HL-60 (cell line): Measurements from ENCODE around the gene ZSCAN20.

ENCODE experiments used
- DNase-seq, 2 experiments: peaks; one replicate each; pipeline ENCODE4 v3.0.0-alpha.2; 2010 to 2020; ENCODE audit warnings: low read depth in 1 of 2, low spot score in 1 of 2
- H3K27ac ChIP-seq: fragments of 250-450 bp; sonication (Bioruptor Pico); replicated peaks from 2 replicates; pipeline ENCODE4 v1.5.1; 2020; ENCODE audit warnings: mild to moderate bottlenecking, moderate library complexity
- H3K27me3 ChIP-seq: fragments of 250-450 bp; sonication (Bioruptor Pico); 2 replicates; pipeline ENCODE4 v1.5.1; 2021; ENCODE audit warnings: mild to moderate bottlenecking, moderate library complexity; ENCODE audit not compliant: insufficient read depth, poor library complexity, severe bottlenecking
- H3K4me3 ChIP-seq: replicated peaks from 2 replicates; pipeline ENCODE4 v1.5.1; 2011; ENCODE audit warnings: mild to moderate bottlenecking, control low read depth, low read length; ENCODE audit not compliant: insufficient read depth
- GABPA ChIP-seq: IDR thresholded peaks from 2 replicates; pipeline ENCODE4 v1.6.1; 2012; ENCODE audit warnings: low read depth
- POLR2AphosphoS5 ChIP-seq: IDR thresholded peaks from 2 replicates; pipeline ENCODE4 v1.6.1; 2012; ENCODE audit warnings: low read depth
- SPI1 ChIP-seq: IDR thresholded peaks from 2 replicates; pipeline ENCODE4 v1.6.1; 2012; ENCODE audit warnings: low read depth, mild to moderate bottlenecking, borderline replicate concordance
- TF ChIP-seq, protein P1 (sequence below): IDR thresholded peaks from one replicate; pipeline ENCODE4 v1.5.1; 2011; ENCODE audit warnings: low read length, control low read depth, inconsistent platforms; ENCODE audit not compliant: insufficient read depth
- TF ChIP-seq, protein P2 (sequence below): IDR thresholded peaks from 2 replicates; pipeline ENCODE4 v1.6.1; 2012; ENCODE audit warnings: low read depth; ENCODE audit not compliant: insufficient replicate concordance

ZSCAN20 gene

DNA sequence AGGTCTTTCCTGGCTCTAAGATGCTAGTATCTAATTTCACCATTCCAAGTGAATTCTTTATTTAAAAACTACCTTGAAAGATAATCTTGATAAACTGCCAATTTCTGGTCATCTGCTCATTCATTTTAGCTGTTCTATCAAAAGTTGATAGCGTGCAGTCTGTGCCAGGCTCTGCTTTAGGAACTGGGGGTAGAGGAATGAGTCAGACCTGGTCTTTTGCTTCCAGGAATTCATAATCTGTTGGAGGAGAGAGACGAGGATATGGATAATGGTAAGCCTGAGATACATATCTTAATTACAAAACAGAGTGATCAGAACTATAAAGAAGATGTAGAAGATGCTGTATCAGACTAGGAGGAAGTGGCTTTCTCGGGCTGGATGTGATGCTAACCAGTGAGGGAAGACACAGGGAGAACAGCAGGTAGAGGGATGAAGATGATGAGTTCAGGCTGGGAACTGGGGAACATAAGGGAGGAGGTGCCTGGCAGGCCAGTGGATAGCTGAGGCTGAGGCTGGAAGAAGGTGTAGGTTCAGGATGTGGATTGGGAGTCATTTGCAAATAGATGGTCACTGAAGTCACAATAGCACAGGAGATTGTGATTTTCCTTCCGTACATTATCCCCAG lies 29.3 kb upstream of the ZSCAN20 start:
- Histone ChIP-seq H3K27ac (no peak overlapping the region), H3K27me3 (no peaks in the 10 kb centered on the region), H3K4me3 (no peak overlapping the region)
- TF ChIP-seq, protein P1, sequence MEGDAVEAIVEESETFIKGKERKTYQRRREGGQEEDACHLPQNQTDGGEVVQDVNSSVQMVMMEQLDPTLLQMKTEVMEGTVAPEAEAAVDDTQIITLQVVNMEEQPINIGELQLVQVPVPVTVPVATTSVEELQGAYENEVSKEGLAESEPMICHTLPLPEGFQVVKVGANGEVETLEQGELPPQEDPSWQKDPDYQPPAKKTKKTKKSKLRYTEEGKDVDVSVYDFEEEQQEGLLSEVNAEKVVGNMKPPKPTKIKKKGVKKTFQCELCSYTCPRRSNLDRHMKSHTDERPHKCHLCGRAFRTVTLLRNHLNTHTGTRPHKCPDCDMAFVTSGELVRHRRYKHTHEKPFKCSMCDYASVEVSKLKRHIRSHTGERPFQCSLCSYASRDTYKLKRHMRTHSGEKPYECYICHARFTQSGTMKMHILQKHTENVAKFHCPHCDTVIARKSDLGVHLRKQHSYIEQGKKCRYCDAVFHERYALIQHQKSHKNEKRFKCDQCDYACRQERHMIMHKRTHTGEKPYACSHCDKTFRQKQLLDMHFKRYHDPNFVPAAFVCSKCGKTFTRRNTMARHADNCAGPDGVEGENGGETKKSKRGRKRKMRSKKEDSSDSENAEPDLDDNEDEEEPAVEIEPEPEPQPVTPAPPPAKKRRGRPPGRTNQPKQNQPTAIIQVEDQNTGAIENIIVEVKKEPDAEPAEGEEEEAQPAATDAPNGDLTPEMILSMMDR, result no peak
- TF ChIP-seq SPI1 (peak; percentile 49; the same call in 1 of the 2 replicates), GABPA (no peak)
- DNase-seq, result no peak

DNA sequence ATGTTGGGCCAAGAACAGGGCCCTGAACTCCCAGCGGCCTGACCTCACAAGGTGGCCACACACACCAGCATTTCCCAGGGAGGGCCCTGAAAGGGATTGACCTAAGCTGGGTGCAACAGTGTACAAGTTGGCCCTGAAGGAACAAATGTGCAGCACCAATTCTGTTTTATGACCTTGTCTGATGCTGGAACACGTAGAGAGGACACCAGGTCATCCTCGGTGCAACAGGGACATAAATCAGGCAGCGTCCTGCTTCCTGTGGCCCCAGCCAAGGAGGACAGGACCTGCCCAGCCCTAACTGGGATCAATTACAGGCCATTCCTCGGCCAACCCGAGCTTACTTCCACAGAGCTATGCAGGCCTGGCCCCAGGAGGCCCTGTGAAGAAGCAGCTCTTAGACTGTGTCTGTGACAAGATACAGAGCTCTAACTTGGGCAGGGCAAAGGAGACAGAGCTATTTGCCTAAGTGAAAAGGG lies 28.7 kb upstream of the ZSCAN20 start:
- H3K27me3 ChIP-seq, result no peaks in the 10 kb centered on the region
- TF ChIP-seq POLR2AphosphoS5 (no peak), GABPA (no peak), SPI1 (no peak)
- TF ChIP-seq, protein P2, sequence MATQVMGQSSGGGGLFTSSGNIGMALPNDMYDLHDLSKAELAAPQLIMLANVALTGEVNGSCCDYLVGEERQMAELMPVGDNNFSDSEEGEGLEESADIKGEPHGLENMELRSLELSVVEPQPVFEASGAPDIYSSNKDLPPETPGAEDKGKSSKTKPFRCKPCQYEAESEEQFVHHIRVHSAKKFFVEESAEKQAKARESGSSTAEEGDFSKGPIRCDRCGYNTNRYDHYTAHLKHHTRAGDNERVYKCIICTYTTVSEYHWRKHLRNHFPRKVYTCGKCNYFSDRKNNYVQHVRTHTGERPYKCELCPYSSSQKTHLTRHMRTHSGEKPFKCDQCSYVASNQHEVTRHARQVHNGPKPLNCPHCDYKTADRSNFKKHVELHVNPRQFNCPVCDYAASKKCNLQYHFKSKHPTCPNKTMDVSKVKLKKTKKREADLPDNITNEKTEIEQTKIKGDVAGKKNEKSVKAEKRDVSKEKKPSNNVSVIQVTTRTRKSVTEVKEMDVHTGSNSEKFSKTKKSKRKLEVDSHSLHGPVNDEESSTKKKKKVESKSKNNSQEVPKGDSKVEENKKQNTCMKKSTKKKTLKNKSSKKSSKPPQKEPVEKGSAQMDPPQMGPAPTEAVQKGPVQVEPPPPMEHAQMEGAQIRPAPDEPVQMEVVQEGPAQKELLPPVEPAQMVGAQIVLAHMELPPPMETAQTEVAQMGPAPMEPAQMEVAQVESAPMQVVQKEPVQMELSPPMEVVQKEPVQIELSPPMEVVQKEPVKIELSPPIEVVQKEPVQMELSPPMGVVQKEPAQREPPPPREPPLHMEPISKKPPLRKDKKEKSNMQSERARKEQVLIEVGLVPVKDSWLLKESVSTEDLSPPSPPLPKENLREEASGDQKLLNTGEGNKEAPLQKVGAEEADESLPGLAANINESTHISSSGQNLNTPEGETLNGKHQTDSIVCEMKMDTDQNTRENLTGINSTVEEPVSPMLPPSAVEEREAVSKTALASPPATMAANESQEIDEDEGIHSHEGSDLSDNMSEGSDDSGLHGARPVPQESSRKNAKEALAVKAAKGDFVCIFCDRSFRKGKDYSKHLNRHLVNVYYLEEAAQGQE, result no peak
- TF ChIP-seq, protein P1, result no peak
- no peak overlapping the region for H3K4me3 ChIP-seq
- no peak overlapping the region for H3K27ac ChIP-seq
- no peak for DNase-seq

DNA sequence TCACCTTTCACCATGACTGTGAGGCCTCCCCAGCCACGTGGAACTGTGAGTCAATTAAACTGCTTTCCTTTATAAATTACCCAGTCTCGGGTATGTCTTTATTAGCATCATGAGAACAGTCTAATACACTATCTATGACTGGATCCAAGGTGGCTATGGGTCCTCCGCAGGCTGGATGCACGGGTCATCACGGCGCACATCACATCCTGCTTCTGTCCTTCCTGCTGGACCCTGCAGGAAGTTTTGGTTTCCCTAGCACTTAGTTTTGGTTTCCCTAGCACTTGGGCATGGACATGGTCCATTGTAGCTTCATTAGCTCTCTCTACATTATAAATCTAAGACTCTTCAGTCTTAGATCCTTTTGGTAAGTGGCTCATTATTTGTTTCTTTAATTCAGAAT lies 27.3 kb upstream of the ZSCAN20 start:
- no peak for DNase-seq
- TF ChIP-seq, protein P2, result no peak
- TF ChIP-seq, protein P1, result no peak
- TF ChIP-seq SPI1 (no peak), POLR2AphosphoS5 (no peak), GABPA (no peak)
- no peak overlapping the region for H3K4me3 ChIP-seq
- no peak overlapping the region for H3K27ac ChIP-seq
- no peaks in the 10 kb centered on the region for H3K27me3 ChIP-seq

DNA sequence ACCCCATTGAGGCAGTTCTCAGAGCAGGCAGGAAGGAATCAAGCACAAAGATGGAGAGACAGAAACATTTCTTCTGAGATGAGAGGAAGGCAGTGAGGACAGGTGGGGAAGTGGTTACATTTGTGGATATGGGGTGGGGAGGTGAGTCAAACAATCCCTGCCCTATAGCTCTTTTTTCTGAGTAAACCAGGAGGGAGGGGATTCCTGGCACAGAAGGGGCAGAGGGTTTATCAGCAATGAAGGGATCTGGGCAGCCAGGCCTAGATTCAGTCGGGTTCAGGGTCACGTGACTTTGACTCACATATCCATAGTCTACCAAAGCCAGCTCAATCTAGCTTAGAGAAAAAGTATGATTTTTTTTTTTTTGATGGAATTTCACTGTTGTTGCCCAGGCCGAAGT lies 25.9 kb upstream of the ZSCAN20 start:
- Histone ChIP-seq H3K4me3 (no peak overlapping the region), H3K27me3 (no peaks in the 10 kb centered on the region), H3K27ac (no peak overlapping the region)
- no peak for TF ChIP-seq GABPA
- TF ChIP-seq, protein P1, result no peak
- TF ChIP-seq, protein P2, result no peak
- TF ChIP-seq SPI1, result no peak
- TF ChIP-seq POLR2AphosphoS5, result no peak
- DNase-seq, result no peak
